Cardiac muscle cell (in vitro differentiated cells and primary cell): ENCODE measurements around the gene THAP10. TPM values are rescaled to one million over a fixed set of nuclear protein-coding genes. Genes with fewer than 3 reads are reported as not detected.

Experiments used
- DNase-seq, 2 donors: peaks; one replicate each; pipeline versions ENCODE4 v3.0.0 to v3.0.0-alpha.2; 2010 to 2017; ENCODE audit warnings: low read depth in 1 of 2, low spot score in 1 of 2
- H3K27ac ChIP-seq: fragments of 200-600 bp; sonication (generic); 2 replicates; pipeline ENCODE4 v1.5.1; 2016
- H3K27me3 ChIP-seq: fragments of 200-600 bp; sonication (generic); 2 replicates; pipeline ENCODE4 v1.6.0; 2016; ENCODE audit warnings: control low read depth
- H3K36me3 ChIP-seq: fragments of 200-600 bp; sonication (generic); 2 replicates; pipeline ENCODE4 v1.5.1; 2016; ENCODE audit warnings: control low read depth
- H3K4me1 ChIP-seq: fragments of 200-600 bp; sonication (generic); 2 replicates; pipeline ENCODE4 v1.8.1; 2017; ENCODE audit warnings: low read depth, mild to moderate bottlenecking, mixed run types
- H3K4me3 ChIP-seq: fragments of 200-600 bp; sonication (generic); 2 replicates; pipeline ENCODE4 v1.5.1; 2016; ENCODE audit warnings: mild to moderate bottlenecking
- H3K9me3 ChIP-seq: fragments of 200-600 bp; sonication (generic); 2 replicates; pipeline ENCODE4 v1.5.1; 2017; ENCODE audit warnings: low read depth, mild to moderate bottlenecking, control low read depth
- polyA plus RNA-seq: library from polyadenylated mRNA; unstranded; fragments of >200 nt; fragmentation: Nextera tagmentation; extraction: Ambion mirVana; gene quantifications from 2 replicates; pipeline ENCODE4 v1.2.1, GENCODE V29; 2016
- total RNA-seq: library from RNA; depleted of rRNA; stranded (reverse); fragments of >200 nt; gene quantifications from 2 replicates; pipeline ENCODE4 v1.2.3, GENCODE V29; 2016
- TF ChIP-seq, protein P1 (sequence below): IDR thresholded peaks from 2 replicates; pipeline ENCODE4 v1.5.1; 2012; ENCODE audit warnings: low read depth, mild to moderate bottlenecking, low read length

The THAP10 gene
- total and polyA plus RNA-seq, 2 experiments from 2014 or later: 4.6 to 12.1 TPM

DNA sequence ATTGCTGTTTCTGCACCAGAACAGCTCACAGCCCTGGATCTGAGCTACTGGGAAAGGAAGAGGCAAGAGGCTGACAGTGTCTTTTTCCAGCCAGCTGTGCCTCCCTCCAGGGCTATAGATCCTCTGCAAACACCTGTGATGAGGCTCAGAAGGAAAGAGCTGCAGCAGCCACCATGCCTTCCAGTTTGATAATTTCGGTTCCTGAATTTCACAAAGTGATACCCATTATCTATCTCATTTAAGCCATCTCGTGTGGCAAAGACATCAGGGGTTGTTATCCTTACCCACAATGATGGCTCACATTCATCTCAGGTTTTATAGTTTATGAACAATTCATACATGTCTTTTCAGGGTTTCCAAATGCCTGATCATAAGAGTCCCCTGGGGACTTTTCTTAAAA, 36.5 kb downstream of the THAP10 start:
- peaks cover 5% of the 10 kb centered on the region for H3K36me3 ChIP-seq
- no peaks in the 10 kb centered on the region for H3K27me3 ChIP-seq
- no peak overlapping the region for H3K27ac ChIP-seq
- no peaks in the 10 kb centered on the region for H3K9me3 ChIP-seq
- peaks cover 17% of the 10 kb centered on the region for H3K4me1 ChIP-seq
- no peak overlapping the region for H3K4me3 ChIP-seq
- no peak for DNase-seq
- TF ChIP-seq, protein P1, sequence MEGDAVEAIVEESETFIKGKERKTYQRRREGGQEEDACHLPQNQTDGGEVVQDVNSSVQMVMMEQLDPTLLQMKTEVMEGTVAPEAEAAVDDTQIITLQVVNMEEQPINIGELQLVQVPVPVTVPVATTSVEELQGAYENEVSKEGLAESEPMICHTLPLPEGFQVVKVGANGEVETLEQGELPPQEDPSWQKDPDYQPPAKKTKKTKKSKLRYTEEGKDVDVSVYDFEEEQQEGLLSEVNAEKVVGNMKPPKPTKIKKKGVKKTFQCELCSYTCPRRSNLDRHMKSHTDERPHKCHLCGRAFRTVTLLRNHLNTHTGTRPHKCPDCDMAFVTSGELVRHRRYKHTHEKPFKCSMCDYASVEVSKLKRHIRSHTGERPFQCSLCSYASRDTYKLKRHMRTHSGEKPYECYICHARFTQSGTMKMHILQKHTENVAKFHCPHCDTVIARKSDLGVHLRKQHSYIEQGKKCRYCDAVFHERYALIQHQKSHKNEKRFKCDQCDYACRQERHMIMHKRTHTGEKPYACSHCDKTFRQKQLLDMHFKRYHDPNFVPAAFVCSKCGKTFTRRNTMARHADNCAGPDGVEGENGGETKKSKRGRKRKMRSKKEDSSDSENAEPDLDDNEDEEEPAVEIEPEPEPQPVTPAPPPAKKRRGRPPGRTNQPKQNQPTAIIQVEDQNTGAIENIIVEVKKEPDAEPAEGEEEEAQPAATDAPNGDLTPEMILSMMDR: no peak

DNA sequence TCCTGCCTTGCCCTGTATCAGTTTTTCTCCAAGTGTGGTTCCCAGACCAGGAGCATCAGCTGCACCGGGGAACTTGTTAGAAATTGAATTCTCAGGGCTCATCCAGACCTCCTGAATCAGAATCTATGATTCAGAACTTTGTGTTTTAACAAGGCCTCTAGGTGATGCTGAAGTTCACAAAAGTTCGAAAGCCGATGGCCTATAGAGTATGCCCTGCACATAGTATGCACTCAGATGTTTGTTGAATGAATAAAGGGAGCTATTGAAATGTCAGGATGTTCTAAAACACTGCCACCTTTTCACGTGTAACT, 37.6 kb downstream of the THAP10 start:
- peak overlapping the region; percentile 67 for H3K27ac ChIP-seq
- no peaks in the 10 kb centered on the region for H3K27me3 ChIP-seq
- peaks cover 9% of the 10 kb centered on the region for H3K36me3 ChIP-seq
- H3K4me1 ChIP-seq: peaks cover 17% of the 10 kb centered on the region
- peak overlapping the region; percentile 82 for H3K4me3 ChIP-seq
- TF ChIP-seq, protein P1: peak; percentile 9
- no peaks in the 10 kb centered on the region for H3K9me3 ChIP-seq
- DNase-seq: peak in 1 of 2 donors; percentile 46

DNA sequence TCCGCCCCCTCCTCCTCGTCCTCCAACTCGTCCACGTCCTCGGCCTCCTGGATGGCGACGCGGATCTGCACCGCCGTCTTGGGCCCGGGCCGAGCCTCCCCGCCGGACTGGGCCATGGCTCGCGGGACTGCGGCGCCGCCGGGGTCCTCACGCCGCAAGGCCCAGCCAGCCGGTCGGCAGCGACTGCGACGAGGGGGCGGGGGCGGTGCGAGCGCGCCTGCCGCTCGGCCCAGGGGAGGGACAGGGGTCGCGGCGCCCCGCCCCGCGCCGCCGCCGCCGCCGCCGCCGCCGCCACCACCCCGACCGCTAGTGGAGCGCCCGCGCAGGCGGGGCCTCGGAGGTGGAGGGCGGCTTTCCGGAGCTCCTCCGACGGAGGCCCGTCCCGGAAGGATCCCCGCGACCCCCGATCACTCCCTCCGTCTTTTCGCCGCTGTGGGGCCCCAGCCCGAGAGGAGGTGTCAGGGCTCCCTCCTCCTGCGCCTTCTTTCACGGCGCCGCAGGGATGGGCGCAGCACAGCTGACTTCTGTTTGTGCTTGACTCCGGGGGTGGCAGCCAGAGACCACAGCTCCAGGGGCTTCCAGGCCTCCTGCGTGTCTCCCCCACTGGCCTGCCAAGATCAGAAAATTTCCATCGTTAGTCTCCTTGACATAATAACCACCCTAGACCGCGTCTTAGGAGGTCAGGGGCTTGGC, 38.1 kb downstream of the THAP10 start, which contains the start of gene LARP6:
Gene LARP6, minus strand, starts transcription at position 185 of the 693 bp plus-strand sequence. Its CDS starts 69 bp downstream, at position 116.
- H3K27ac ChIP-seq: peak within 1 kb of the TSS; percentile 68

DNA sequence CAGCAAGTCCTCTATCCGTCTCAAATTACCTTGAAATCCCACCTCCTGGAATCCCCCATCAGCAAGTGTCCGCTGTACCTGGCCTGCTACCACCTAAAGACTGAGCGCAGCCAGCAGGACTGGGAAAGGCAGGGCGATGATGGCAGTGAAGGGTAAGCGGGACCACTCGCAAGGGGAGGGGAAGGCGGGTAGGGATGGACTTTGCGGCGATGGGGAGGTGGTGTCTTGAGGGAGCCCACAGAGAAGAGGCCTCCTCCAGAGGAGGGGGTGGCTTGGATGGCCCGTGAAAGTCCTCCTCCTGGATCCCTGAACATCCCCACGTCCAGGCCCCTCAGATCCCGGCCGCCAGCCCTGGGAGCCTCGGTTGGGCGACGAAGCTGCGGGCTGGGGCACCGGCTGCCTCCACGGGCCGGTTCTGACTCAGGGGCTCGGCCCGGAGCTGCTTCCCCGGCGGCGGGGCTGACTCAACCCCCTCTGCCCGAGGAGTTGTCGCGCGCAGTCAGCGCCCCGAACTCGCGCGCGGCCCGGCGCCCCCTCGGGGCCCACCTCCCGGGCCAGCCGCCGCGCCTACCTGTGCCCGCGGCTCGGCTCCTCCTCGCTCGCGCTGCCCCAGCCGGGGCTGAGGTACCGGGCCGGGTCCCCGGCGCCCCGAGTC, 38.8 kb downstream of the THAP10 start:
- peak overlapping the region; percentile 68 for H3K27ac ChIP-seq

More for the DNA sequence above, 38.1 kb downstream of the THAP10 start, which contains the start of gene LARP6:
- DNase-seq: peak; percentile 62 to 88
- Histone ChIP-seq H3K36me3 (peaks cover 9% of the 10 kb centered on the region), H3K4me3 (peak within 1 kb of the TSS; percentile 82), H3K4me1 (peaks cover 17% of the 10 kb centered on the region), H3K27me3 (no peaks in the 10 kb centered on the region), H3K9me3 (no peaks in the 10 kb centered on the region)
- TF ChIP-seq, protein P1: no peak

DNA sequence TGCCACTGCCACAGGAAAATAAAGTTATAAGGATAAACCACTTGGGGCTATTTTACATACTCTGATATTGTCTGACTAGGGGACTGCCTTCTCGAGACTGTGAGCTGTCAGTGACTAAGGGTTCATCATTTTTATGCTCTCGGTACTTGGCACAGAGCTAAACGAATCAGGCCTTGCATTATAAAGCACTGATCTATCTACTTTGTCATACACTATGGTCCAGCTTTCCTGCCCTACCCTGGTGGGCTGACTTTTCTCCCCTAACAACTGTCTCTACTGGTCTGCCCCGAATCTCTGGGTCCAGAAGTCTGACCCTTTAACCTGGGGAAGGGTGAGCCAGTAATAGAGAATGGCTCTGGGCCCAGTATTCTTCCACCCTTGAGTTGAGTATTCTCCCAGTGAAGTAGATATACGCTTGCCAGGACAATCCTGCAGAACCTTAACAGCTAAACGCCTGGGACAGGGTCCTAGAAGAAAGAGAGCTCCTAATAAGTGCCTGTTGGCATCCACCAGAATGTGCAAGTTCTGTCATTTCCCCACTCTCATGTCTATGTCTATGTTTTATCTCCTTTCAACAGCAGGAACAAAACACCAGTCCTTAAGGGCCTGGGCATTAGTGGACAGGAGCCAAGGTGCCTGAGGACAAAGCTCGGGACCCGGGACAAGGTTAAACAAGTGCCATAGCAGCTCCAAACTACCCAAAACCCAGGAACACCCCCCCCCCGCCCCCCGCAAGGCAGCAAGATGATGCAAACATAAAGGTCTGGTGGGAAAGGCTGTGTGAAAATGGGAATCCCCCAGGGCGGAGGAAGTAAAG, 39.5 kb downstream of the THAP10 start:
- peak; percentile 59 to 70 for DNase-seq
- TF ChIP-seq, protein P1: no peak
- H3K27ac ChIP-seq: peak overlapping the region; percentile 68

More for the DNA sequence above, 38.8 kb downstream of the THAP10 start:
- H3K4me1 ChIP-seq: peaks cover 17% of the 10 kb centered on the region
- peak in 1 of 2 donors; percentile 61 for DNase-seq
- H3K36me3 ChIP-seq: peaks cover 9% of the 10 kb centered on the region
- TF ChIP-seq, protein P1: no peak
- no peaks in the 10 kb centered on the region for H3K9me3 ChIP-seq
- H3K4me3 ChIP-seq: peak overlapping the region; percentile 82
- no peaks in the 10 kb centered on the region for H3K27me3 ChIP-seq

More for the DNA sequence above, 39.5 kb downstream of the THAP10 start:
- Histone ChIP-seq H3K27me3 (no peaks in the 10 kb centered on the region), H3K4me3 (peak overlapping the region; percentile 82), H3K9me3 (no peaks in the 10 kb centered on the region), H3K36me3 (peaks cover 9% of the 10 kb centered on the region), H3K4me1 (peaks cover 17% of the 10 kb centered on the region)
